ENCODE data around the gene CD27. TPM values are rescaled to one million over a fixed set of nuclear protein-coding genes. Genes with fewer than 3 reads are reported as not detected.
A peak's percentile ranks its signal among the peaks of the same experiment; 100 is the strongest.
"Not testable (repeated sequence)": the region's sequence is repeated elsewhere in the genome, so short reads cannot be mapped to it uniquely, and the experiment has no call there.

The CD27 gene
- total RNA-seq, 2 experiments from 2014 or later = 112 to 131 TPM

DNA sequence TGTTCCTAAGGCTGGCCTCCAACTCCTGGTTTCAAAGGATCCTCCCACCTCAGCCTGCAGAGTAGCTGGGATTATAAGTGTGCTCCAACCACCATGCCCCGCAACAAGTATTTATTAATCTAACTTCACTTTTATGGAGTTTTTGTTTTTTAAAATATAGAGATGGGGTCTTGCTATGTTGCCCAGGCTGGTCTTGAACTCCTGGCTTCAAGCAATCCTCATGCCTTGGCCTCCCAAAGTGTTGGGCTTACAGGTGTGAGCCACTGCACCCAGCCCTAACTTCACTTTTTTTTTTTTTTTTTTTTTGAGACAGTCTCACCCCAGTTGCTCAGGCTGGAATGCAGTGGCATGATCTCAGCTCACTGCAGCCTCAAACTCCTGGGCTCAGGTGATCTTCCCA lies 45.9 kb downstream of the CD27 start:
- H3K27ac Mint-ChIP-seq; H3K27me3 Mint-ChIP-seq (ENCODE audit: low read depth); ATAC-seq; H3K4me3 Mint-ChIP-seq; H3K9me3 Mint-ChIP-seq (ENCODE audit: insufficient read depth); DNase-seq: not testable (repeated sequence)
- ChIA-PET CTCF (interaction anchor here (1.2 to 3.5 kb wide), 3 partner anchors 19 to 67 kb away, joined by 3 to 21 read pairs (median 3); no protein-coding TSS in a partner anchor), POLR2A (interaction anchor here (0.9 to 3.2 kb wide), 2 partner anchors 20 to 156 kb away, joined by 3 to 48 read pairs; partner anchors contain the start of gene VAMP1)
- peaks cover 30% of the 10 kb centered on the region for H3K36me3 Mint-ChIP-seq (ENCODE audit: low read depth)
- peaks cover 19% of the 10 kb centered on the region for H3K4me1 Mint-ChIP-seq (ENCODE audit: low read depth)

DNA sequence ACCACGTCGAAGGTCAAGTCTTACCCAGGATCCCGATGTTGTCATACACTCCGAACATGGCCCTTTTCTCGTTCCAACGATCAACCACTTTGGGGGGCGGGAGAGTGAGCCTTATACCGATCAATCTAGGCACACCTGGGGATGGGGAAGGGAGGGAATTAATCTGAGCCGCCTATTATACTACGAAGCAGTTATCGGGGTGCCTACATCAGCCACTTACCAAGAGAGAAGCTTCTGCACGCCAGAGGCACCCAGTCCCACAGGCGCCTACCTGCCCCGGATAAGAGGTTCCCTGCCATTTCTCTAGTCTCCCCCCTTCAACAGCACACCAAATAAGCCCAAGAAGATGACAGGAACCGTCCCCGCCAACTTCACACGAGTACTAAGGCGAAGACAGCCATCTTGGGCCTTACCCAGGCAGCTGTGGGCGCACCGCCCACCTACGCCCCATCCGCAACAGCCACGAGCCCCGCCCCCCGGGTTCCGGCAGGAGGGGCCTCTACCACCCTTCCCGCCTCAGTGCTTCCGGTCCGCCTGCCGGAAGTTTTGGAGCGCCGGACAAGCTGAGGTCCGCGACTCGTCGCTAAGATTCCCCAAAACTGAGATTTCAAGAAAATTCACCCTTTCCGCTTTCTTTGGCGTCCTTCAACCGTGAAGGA lies 48.2 kb downstream of the CD27 start, which contains the start of gene MRPL51:
MRPL51 (minus strand) TSS at position 425 of the 659 bp plus-strand sequence; CDS start at position 299, 126 bp downstream.
- peak within 1 kb of the TSS; percentile 93 for H3K4me3 Mint-ChIP-seq
- H3K27ac Mint-ChIP-seq = peak within 1 kb of the TSS; percentile 99
- CTCF ChIA-PET = interaction anchor here (0.6 to 3.5 kb wide), 13 partner anchors 21 to 171 kb away, joined by 3 to 21 read pairs (median 4); partner anchors contain the start of genes TAPBPL and VAMP1
- no peaks in the 10 kb centered on the region for H3K27me3 Mint-ChIP-seq (ENCODE audit: low read depth)
- ATAC-seq (peak; percentile 74), DNase-seq (peak; percentile 96)
- H3K9me3 Mint-ChIP-seq (ENCODE audit: insufficient read depth) = no peaks in the 10 kb centered on the region
- peaks cover 47% of the 10 kb centered on the region for H3K36me3 Mint-ChIP-seq (ENCODE audit: low read depth)
- POLR2A ChIA-PET = interaction anchor here (0.6 to 3.2 kb wide), 21 partner anchors 9 to 358 kb away, joined by 3 to 48 read pairs (median 5); partner anchors contain the start of genes CD27, CDCA3, COPS7A and GAPDH
- H3K4me1 Mint-ChIP-seq (ENCODE audit: low read depth) = peaks cover 33% of the 10 kb centered on the region

DNA sequence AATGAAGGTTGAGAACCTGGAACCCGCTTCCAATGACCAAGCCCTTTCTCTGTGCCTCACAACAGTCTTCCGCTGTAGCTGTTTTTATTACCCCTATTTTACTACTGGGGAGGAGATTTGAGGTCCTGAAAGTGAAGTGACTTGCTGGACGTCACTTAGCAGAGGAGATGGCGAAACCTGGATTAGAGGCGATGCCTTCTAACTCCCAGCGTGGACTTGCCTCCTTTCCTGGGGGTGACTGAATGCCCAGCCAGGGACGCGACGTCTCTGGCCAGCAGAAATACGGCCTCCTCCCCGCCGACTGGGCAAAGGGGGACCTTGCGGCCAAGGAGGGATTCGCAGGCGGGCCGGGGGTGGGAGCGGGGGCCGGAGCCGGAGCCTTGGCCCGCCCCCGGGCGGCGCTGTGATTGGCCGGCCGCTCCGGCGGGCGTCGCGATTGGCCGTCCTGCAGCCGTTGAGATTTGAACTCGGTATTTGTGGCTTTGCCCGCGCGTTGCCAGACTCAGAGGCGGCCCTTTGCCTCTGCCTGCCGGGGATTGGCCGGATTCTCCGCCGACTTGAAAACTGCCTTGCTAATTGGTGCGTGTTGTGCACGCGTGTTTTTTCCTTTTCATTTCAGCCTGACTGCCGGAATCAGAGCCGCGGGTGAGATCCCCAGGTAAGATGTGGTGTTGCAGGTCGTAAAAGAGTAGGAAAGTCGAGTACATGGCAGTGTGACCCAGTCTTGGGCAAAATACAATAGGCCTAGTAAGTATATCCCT lies 48.9 kb downstream of the CD27 start, which contains the start of gene NCAPD2:
NCAPD2 (plus strand) TSS at position 606 of the 761 bp plus-strand sequence. CDS start 997 bp downstream, outside the sequence.
- ChIA-PET CTCF (interaction anchor here (0.6 to 3.5 kb wide), 17 partner anchors 21 to 171 kb away, joined by 3 to 21 read pairs (median 5); partner anchors contain the start of genes TAPBPL and VAMP1), POLR2A (interaction anchor here (0.6 to 3.2 kb wide), 25 partner anchors 10 to 358 kb away, joined by 3 to 48 read pairs (median 5); partner anchors contain the start of genes CD27, CDCA3, COPS7A and GAPDH)
- Mint-ChIP-seq H3K9me3 (ENCODE audit: insufficient read depth) (no peaks in the 10 kb centered on the region), H3K27me3 (ENCODE audit: low read depth) (no peaks in the 10 kb centered on the region), H3K36me3 (ENCODE audit: low read depth) (peaks cover 50% of the 10 kb centered on the region), H3K4me3 (peak within 1 kb of the TSS; percentile 93), H3K4me1 (ENCODE audit: low read depth) (peaks cover 33% of the 10 kb centered on the region), H3K27ac (peak within 1 kb of the TSS; percentile 99)
- ATAC-seq (peak; percentile 89), DNase-seq (peak; percentile 98)

DNA sequence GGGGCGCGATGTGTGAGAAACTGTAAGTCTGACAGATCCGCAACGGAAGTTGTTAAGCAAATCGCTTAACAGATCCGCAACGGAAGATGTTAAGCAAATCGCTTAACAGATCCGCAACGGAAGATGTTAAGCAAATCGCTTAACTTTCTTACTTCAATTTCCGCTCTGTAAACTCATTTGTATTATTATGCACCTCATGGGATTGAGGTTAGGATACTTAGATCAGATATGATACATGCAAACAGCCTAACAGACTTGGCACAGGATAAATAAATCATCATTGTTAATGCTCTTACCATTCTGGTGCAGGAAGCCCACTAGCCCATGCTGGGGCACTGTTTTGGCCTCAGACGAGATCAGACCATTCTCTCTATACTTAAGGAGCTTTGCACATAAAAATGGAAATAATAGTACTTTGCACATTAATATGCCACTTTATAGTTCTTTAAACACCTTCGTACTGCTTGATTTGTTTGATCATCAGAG lies 49.5 kb downstream of the CD27 start:
- peak overlapping the region; percentile 97 for H3K27ac Mint-ChIP-seq
- ChIA-PET CTCF (interaction anchor here (0.8 to 2.3 kb wide), 9 partner anchors 9 to 76 kb away, joined by 3 to 20 read pairs (median 5); partner anchors contain the start of gene GAPDH), POLR2A (interaction anchor here (0.6 to 2.7 kb wide), 9 partner anchors 19 to 108 kb away, joined by 3 to 19 read pairs (median 5); partner anchors contain the start of genes GAPDH and VAMP1)
- DNase-seq = peak; percentile 46
- peaks cover 56% of the 10 kb centered on the region for H3K36me3 Mint-ChIP-seq (ENCODE audit: low read depth)
- peaks cover 33% of the 10 kb centered on the region for H3K4me1 Mint-ChIP-seq (ENCODE audit: low read depth)
- H3K9me3 Mint-ChIP-seq (ENCODE audit: insufficient read depth) = no peaks in the 10 kb centered on the region
- H3K27me3 Mint-ChIP-seq (ENCODE audit: low read depth) = no peaks in the 10 kb centered on the region
- H3K4me3 Mint-ChIP-seq = peak overlapping the region; percentile 93
- ATAC-seq = peak; percentile 3

DNA sequence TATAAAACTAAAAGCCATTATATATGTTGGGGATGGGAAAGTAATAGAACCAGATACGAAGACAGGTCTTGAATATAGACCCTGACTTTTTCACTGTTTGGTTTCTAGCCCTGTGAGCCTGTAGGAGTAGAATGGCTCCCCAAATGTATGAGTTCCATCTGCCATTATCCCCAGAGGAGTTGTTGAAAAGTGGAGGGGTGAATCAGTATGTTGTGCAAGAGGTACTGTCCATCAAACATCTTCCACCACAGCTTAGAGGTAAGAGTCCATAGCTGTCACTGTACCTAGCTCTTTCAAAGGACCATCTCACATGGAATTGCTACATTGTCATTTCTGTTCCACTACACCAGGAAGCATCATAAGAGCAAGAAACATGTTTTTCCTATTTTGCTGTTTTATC lies 50.2 kb downstream of the CD27 start:
- no peaks in the 10 kb centered on the region for H3K9me3 Mint-ChIP-seq (ENCODE audit: insufficient read depth)
- ChIA-PET CTCF (interaction anchor here (0.8 to 2.3 kb wide), 9 partner anchors 8 to 75 kb away, joined by 3 to 20 read pairs (median 5); partner anchors contain the start of gene GAPDH), POLR2A (interaction anchor here (0.6 to 2.7 kb wide), 13 partner anchors 18 to 108 kb away, joined by 3 to 19 read pairs (median 4); partner anchors contain the start of genes GAPDH and VAMP1)
- peak overlapping the region; percentile 93 for H3K4me3 Mint-ChIP-seq
- H3K36me3 Mint-ChIP-seq (ENCODE audit: low read depth) = peaks cover 58% of the 10 kb centered on the region
- peak overlapping the region; percentile 97 for H3K27ac Mint-ChIP-seq
- H3K4me1 Mint-ChIP-seq (ENCODE audit: low read depth) = peaks cover 33% of the 10 kb centered on the region
- DNase-seq (no peak), ATAC-seq (no peak)
- no peaks in the 10 kb centered on the region for H3K27me3 Mint-ChIP-seq (ENCODE audit: low read depth)

DNA sequence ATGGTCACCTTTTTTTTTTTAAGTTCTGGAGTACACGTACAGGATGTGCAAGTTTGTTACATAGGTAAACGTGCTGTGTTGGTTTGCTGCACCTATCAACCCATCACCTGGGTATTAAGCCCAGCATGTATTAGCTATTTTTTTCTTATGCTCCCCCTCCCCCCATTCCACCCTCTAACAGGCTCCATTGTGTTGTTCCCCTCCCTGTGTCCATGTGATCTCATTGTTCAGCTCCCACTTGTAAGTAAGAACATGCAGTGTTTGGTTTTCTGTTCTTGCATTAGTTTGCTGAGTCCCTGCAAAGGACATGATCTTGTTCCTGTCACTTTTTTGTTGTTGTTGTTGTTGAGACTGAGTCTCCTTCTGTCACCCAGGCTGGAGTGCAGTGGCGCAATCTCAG lies 52.5 kb downstream of the CD27 start:
- peaks cover 26% of the 10 kb centered on the region for H3K4me1 Mint-ChIP-seq (ENCODE audit: low read depth)
- DNase-seq; ATAC-seq; H3K9me3 Mint-ChIP-seq (ENCODE audit: insufficient read depth); H3K27me3 Mint-ChIP-seq (ENCODE audit: low read depth): not testable (repeated sequence)
- POLR2A ChIA-PET = interaction anchor here (1.3 kb wide), 1 partner anchor 27 kb away, joined by 4 read pairs; the partner anchor contains the start of gene VAMP1
- peak overlapping the region; percentile 12 for H3K4me3 Mint-ChIP-seq
- CTCF ChIA-PET = interaction anchor here (1.4 kb wide), 1 partner anchor 40 kb away, joined by 5 read pairs; no protein-coding TSS in a partner anchor
- H3K36me3 Mint-ChIP-seq (ENCODE audit: low read depth) = peaks cover 43% of the 10 kb centered on the region
- peak overlapping the region; percentile 24 for H3K27ac Mint-ChIP-seq

DNA sequence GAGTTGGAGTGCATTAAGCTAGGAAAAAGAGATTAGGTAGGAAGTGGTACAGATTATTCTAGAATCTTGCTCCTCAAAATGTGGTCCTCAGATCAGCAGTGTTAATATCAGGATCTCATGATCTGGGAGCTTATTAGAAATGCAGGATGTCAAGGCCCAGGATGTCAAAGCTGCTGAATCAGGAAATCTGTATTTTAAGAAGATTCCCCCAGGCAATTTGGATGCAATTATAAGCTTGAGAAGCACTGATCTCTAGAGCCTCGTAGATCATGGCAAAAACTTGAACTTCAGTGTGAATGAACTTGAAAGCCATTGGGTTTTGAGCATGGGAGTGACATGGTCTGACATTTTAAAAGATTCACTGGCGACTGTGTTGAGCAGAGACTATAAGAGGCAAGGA lies 55.7 kb downstream of the CD27 start:
- Mint-ChIP-seq H3K27me3 (ENCODE audit: low read depth) (no peaks in the 10 kb centered on the region), H3K36me3 (ENCODE audit: low read depth) (peaks cover 43% of the 10 kb centered on the region), H3K9me3 (ENCODE audit: insufficient read depth) (no peaks in the 10 kb centered on the region), H3K4me3 (no peak overlapping the region), H3K4me1 (ENCODE audit: low read depth) (peaks cover 18% of the 10 kb centered on the region), H3K27ac (no peak overlapping the region)
- ATAC-seq (no peak), DNase-seq (no peak)
- ChIA-PET POLR2A (interaction anchor here (0.5 to 1.1 kb wide), 3 partner anchors 30 to 1592 kb away, joined by 3 read pairs; partner anchors contain the start of gene VAMP1), CTCF (interaction anchor here (1.3 to 1.9 kb wide), 3 partner anchors 9 to 77 kb away, joined by 3 to 6 read pairs (median 4); no protein-coding TSS in a partner anchor)

Other genes starting within 250 kb of the CD27 start
- 10 to 100 TPM; 11.6 to 11.9 TPM for gene CD9, start 244.6 kb upstream of the CD27 start, total RNA-seq
- gene PLEKHG6, start 134.3 kb upstream of the CD27 start, total RNA-seq = under 1 TPM in 1 of 2 experiments, not detected in 1; 0.47 TPM
- gene TNFRSF1A, start 102.9 kb upstream of the CD27 start, total RNA-seq = 10 to 100 TPM; 58.8 to 63.4 TPM
- gene SCNN1A, start 69.4 kb upstream of the CD27 start, total RNA-seq = 1 to 10 TPM in 1 of 2 experiments, under 1 TPM in 1; 0.47 to 1.5 TPM
- gene LTBR, start 60.8 kb upstream of the CD27 start, total RNA-seq = under 1 TPM in 1 of 2 experiments, not detected in 1; 0.34 TPM
- gene TAPBPL, start 7.1 kb downstream of the CD27 start, total RNA-seq = 10 to 100 TPM; 31.2 to 32.5 TPM
- 10 to 100 TPM; 46.6 to 48.9 TPM for gene VAMP1, start 25.7 kb downstream of the CD27 start, total RNA-seq
- gene MRPL51, start 48.3 kb downstream of the CD27 start, total RNA-seq = 100 to 1,000 TPM; 217 to 228 TPM
- gene NCAPD2, start 49.1 kb downstream of the CD27 start, total RNA-seq = 100 to 1,000 TPM; 195 to 201 TPM
- 1,000 to 10,000 TPM; 6,175 to 6,471 TPM for gene GAPDH, start 89.6 kb downstream of the CD27 start, total RNA-seq
- gene IFFO1, start 111.1 kb downstream of the CD27 start, total RNA-seq = 10 to 100 TPM; 24.9 to 25.5 TPM
- 10 to 100 TPM; 84.2 to 87.6 TPM for gene NOP2, start 123.3 kb downstream of the CD27 start, total RNA-seq
- 100 to 1,000 TPM; 277 to 292 TPM for gene CHD4, start 162.4 kb downstream of the CD27 start, total RNA-seq
- gene LPAR5, start 191.0 kb downstream of the CD27 start, total RNA-seq = 10 to 100 TPM; 16.5 to 16.8 TPM
- 1 to 10 TPM in 1 of 2 experiments, under 1 TPM in 1; 0.76 to 1.7 TPM for gene ACRBP, start 202.5 kb downstream of the CD27 start, total RNA-seq
- 10 to 100 TPM; 24.9 TPM for gene ING4, start 218.2 kb downstream of the CD27 start, total RNA-seq
- 10 to 100 TPM; 71.9 to 76.4 TPM for gene ZNF384, start 244.4 kb downstream of the CD27 start, total RNA-seq

Measured in activated CD8-positive, alpha-beta T cell treated with anti-CD3 and anti-CD28 coated beads, Interleukin-2, amount 10 ng/mL, durations not matched to agents 7 days and 5 days (primary cell).